Muscle of leg (tissue), 11 donors: Measurements from ENCODE around the gene HAO1. TPM values are rescaled to one million over a fixed set of nuclear protein-coding genes. Genes with fewer than 3 reads are reported as not detected.
A peak's percentile ranks its signal among the peaks of the same experiment; 100 is the strongest.

Source experiments
- DNase-seq: peaks from one replicate; pipeline ENCODE4 v3.0.0; 2013
- H3K27ac ChIP-seq: one replicate; pipeline ENCODE4 v1.5.1; 2013; ENCODE audit warnings: mild to moderate bottlenecking, low read length, control low read depth
- H3K27me3 ChIP-seq: one replicate; pipeline ENCODE4 v1.6.1; 2013; ENCODE audit warnings: low read length; ENCODE audit not compliant: control insufficient read depth, insufficient read depth
- H3K36me3 ChIP-seq: one replicate; pipeline ENCODE4 v1.6.1; 2013; ENCODE audit warnings: low read length; ENCODE audit not compliant: control insufficient read depth, insufficient read depth
- H3K4me1 ChIP-seq: one replicate; pipeline ENCODE4 v1.6.1; 2013; ENCODE audit warnings: low read length; ENCODE audit not compliant: control insufficient read depth, insufficient read depth
- H3K4me3 ChIP-seq: one replicate; pipeline ENCODE4 v1.5.1; 2013; ENCODE audit warnings: low read length, control low read depth
- H3K9me3 ChIP-seq: replicated peaks from 2 replicates; pipeline ENCODE4 v1.6.1; 2013; ENCODE audit warnings: low read depth, low read length; ENCODE audit not compliant: control insufficient read depth
- WGBS: methylation state at CpG from one replicate; pipeline ENCODE4 v1.1.5; 2013; ENCODE audit warnings: missing lambda C conversion rate; ENCODE audit not compliant: insufficient coverage; 5-methylcytosine and 5-hydroxymethylcytosine counted together
- polyA plus RNA-seq, 8 donors: library from polyadenylated mRNA; unstranded; fragments of 120-200 nt; gene quantifications; one replicate each; pipeline versions ENCODE4 v1.2.1 to v1.2.3, GENCODE V29; 2013; ENCODE audit warnings: inconsistent platforms in 1 of 8, low replicate concordance in 1 of 8; ENCODE audit not compliant: insufficient read length in 8 of 8, insufficient read depth in 1 of 8
- total RNA-seq: library from RNA; stranded (reverse); fragments of 120-200 nt; gene quantifications from one replicate; pipeline ENCODE4 v1.2.4, GENCODE V29; 2013

Gene HAO1
- total and polyA plus RNA-seq, 9 donors = not detected

GRCh38 chr20:7903429-7903828, 36.8 kb downstream of the HAO1 start:
- Histone ChIP-seq H3K27me3 (no peaks in the 10 kb centered on the region), H3K27ac (no peak overlapping the region), H3K36me3 (no peaks in the 10 kb centered on the region), H3K9me3 (no peaks in the 10 kb centered on the region), H3K4me3 (no peak overlapping the region), H3K4me1 (no peaks in the 10 kb centered on the region)
- WGBS = 100% methylated on average over 1 of the region's 1 CpG
- DNase-seq = no peak

GRCh38 chr20:7902879-7903278, 37.4 kb downstream of the HAO1 start:
- no CpG with 5 or more reads among the region's 2 CpGs for WGBS
- H3K27me3 ChIP-seq = no peaks in the 10 kb centered on the region
- no peak overlapping the region for H3K4me3 ChIP-seq
- no peaks in the 10 kb centered on the region for H3K36me3 ChIP-seq
- no peaks in the 10 kb centered on the region for H3K9me3 ChIP-seq
- no peak for DNase-seq
- H3K27ac ChIP-seq = no peak overlapping the region
- H3K4me1 ChIP-seq = no peaks in the 10 kb centered on the region

- Histone ChIP-seq H3K27me3 (no peaks in the 10 kb centered on the region), H3K4me1 (no peaks in the 10 kb centered on the region), H3K36me3 (no peaks in the 10 kb centered on the region), H3K9me3 (no peaks in the 10 kb centered on the region), H3K27ac (no peak overlapping the region), H3K4me3 (no peak overlapping the region)
- DNase-seq = peak; percentile 54
- 77% methylated on average over 2 of the region's 2 CpGs for WGBS
These were observed 42.4 kb downstream of the HAO1 start for GRCh38 chr20:7897781-7898364.

- DNase-seq = no peak
- H3K27ac ChIP-seq = no peak overlapping the region
- H3K9me3 ChIP-seq = no peaks in the 10 kb centered on the region
- 100% methylated on average over 2 of the region's 7 CpGs for WGBS
- no peaks in the 10 kb centered on the region for H3K36me3 ChIP-seq
- H3K27me3 ChIP-seq = no peaks in the 10 kb centered on the region
- no peaks in the 10 kb centered on the region for H3K4me1 ChIP-seq
- H3K4me3 ChIP-seq = no peak overlapping the region
These were observed 47.1 kb downstream of the HAO1 start for GRCh38 chr20:7893014-7893730.

GRCh38 chr20:7891705-7892104, 48.6 kb downstream of the HAO1 start:
- Histone ChIP-seq H3K27me3 (no peaks in the 10 kb centered on the region), H3K36me3 (no peaks in the 10 kb centered on the region), H3K4me3 (no peak overlapping the region), H3K9me3 (no peaks in the 10 kb centered on the region), H3K4me1 (no peaks in the 10 kb centered on the region), H3K27ac (no peak overlapping the region)
- DNase-seq = no peak
- WGBS = no CpG with 5 or more reads among the region's 5 CpGs

- Histone ChIP-seq H3K27ac (no peak overlapping the region), H3K27me3 (no peaks in the 10 kb centered on the region), H3K4me3 (no peak overlapping the region), H3K9me3 (no peaks in the 10 kb centered on the region), H3K4me1 (no peaks in the 10 kb centered on the region), H3K36me3 (no peaks in the 10 kb centered on the region)
- no peak for DNase-seq
- WGBS = 100% methylated on average over 2 of the region's 3 CpGs
These were observed 50.5 kb downstream of the HAO1 start for GRCh38 chr20:7889736-7890135.

- DNase-seq = no peak
- H3K27me3 ChIP-seq = no peaks in the 10 kb centered on the region
- H3K36me3 ChIP-seq = no peaks in the 10 kb centered on the region
- no peaks in the 10 kb centered on the region for H3K4me1 ChIP-seq
- H3K27ac ChIP-seq = no peak overlapping the region
- WGBS = no CpG with 5 or more reads among the region's 1 CpG
- no peak overlapping the region for H3K4me3 ChIP-seq
- H3K9me3 ChIP-seq = no peaks in the 10 kb centered on the region
These were observed 56.5 kb downstream of the HAO1 start for GRCh38 chr20:7883741-7884140.

- Histone ChIP-seq H3K9me3 (no peaks in the 10 kb centered on the region), H3K36me3 (no peaks in the 10 kb centered on the region), H3K27me3 (no peaks in the 10 kb centered on the region), H3K27ac (no peak overlapping the region), H3K4me3 (no peak overlapping the region), H3K4me1 (no peaks in the 10 kb centered on the region)
- WGBS = no CpG with 5 or more reads among the region's 4 CpGs
- peak; percentile 18 for DNase-seq
These were observed 56.9 kb downstream of the HAO1 start for GRCh38 chr20:7883309-7883708.

- no peak overlapping the region for H3K27ac ChIP-seq
- no peaks in the 10 kb centered on the region for H3K4me1 ChIP-seq
- no peaks in the 10 kb centered on the region for H3K27me3 ChIP-seq
- WGBS = no CpG with 5 or more reads among the region's 4 CpGs
- H3K36me3 ChIP-seq = no peaks in the 10 kb centered on the region
- H3K4me3 ChIP-seq = no peak overlapping the region
- no peak for DNase-seq
- H3K9me3 ChIP-seq = no peaks in the 10 kb centered on the region
These were observed 58.2 kb downstream of the HAO1 start for GRCh38 chr20:7882076-7882475.

- no peaks in the 10 kb centered on the region for H3K4me1 ChIP-seq
- no peak for DNase-seq
- WGBS = no CpG with 5 or more reads among the region's 3 CpGs
- H3K9me3 ChIP-seq = no peaks in the 10 kb centered on the region
- no peaks in the 10 kb centered on the region for H3K36me3 ChIP-seq
- no peak overlapping the region for H3K4me3 ChIP-seq
- H3K27me3 ChIP-seq = no peaks in the 10 kb centered on the region
- no peak overlapping the region for H3K27ac ChIP-seq
These were observed 58.7 kb downstream of the HAO1 start for GRCh38 chr20:7881551-7881950.
